Measurements from ENCODE around the gene SPEG.

The SPEG gene

DNA sequence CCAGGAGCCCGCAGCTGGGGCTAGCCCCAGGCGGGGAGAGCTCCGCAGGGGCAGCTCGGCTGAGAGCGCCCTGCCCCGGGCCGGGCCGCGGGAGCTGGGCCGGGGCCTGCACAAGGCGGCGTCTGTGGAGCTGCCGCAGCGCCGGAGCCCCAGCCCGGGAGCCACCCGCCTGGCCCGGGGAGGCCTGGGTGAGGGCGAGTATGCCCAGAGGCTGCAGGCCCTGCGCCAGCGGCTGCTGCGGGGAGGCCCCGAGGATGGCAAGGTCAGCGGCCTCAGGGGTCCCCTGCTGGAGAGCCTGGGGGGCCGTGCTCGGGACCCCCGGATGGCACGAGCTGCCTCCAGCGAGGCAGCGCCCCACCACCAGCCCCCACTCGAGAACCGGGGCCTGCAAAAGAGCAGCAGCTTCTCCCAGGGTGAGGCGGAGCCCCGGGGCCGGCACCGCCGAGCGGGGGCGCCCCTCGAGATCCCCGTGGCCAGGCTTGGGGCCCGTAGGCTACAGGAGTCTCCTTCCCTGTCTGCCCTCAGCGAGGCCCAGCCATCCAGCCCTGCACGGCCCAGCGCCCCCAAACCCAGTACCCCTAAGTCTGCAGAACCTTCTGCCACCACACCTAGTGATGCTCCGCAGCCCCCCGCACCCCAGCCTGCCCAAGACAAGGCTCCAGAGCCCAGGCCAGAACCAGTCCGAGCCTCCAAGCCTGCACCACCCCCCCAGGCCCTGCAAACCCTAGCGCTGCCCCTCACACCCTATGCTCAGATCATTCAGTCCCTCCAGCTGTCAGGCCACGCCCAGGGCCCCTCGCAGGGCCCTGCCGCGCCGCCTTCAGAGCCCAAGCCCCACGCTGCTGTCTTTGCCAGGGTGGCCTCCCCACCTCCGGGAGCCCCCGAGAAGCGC is 49.1 kb downstream of the SPEG start:
- DNase-seq = no peak

DNA sequence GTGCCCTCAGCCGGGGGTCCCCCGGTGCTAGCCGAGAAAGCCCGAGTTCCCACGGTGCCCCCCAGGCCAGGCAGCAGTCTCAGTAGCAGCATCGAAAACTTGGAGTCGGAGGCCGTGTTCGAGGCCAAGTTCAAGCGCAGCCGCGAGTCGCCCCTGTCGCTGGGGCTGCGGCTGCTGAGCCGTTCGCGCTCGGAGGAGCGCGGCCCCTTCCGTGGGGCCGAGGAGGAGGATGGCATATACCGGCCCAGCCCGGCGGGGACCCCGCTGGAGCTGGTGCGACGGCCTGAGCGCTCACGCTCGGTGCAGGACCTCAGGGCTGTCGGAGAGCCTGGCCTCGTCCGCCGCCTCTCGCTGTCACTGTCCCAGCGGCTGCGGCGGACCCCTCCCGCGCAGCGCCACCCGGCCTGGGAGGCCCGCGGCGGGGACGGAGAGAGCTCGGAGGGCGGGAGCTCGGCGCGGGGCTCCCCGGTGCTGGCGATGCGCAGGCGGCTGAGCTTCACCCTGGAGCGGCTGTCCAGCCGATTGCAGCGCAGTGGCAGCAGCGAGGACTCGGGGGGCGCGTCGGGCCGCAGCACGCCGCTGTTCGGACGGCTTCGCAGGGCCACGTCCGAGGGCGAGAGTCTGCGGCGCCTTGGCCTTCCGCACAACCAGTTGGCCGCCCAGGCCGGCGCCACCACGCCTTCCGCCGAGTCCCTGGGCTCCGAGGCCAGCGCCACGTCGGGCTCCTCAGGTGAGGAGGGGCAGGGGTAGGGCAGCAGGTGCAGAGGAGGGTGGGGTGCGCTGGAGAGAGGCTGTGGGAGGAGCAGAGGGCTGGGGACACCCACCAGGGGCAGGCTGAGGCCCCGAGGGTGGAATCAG is 49.9 kb downstream of the SPEG start:
- no peak for DNase-seq

DNA sequence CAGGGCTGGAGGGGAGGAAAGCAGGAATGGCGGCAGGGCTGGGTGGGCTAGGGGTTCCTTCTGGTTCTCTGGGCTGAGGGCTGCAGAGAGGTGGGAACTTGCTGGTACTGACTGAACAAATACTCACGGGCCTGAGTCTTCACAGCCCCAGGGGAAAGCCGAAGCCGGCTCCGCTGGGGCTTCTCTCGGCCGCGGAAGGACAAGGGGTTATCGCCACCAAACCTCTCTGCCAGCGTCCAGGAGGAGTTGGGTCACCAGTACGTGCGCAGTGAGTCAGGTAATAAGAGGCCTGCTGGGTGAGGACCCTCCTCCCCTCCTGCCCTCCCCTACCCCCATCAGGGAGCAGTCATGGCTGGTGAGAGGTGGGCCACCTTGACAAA is 50.5 kb downstream of the SPEG start:
- DNase-seq = no peak

DNA sequence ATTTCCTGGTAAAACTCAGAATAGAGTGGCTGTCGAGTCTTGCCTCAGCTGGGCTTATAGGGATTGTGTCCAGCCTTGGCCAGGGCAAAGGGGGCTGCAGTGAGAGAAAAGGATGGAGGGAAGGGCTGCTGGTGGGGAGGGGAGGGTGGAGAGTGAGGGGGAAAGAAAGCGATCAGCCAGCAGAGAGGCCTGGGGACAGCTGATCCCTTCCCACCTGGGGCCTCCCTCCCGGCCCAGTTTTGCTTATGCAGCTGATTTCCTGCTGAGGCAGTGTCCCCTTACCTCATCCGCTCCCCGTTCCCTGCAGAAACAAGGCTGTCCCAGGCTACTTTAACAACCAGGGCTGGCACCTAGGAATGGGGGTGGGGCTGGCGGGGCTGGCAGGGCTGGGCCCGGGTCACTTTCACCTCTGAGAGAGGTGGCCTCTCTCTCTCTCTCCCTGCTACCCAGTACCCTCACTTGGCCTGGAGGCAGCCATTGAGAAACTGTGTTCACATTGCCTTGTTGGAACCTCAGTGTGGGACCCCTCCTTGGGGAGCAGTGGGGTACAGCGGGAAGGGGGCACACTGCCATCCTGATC is 51.8 kb downstream of the SPEG start:
- no peak for DNase-seq

DNA sequence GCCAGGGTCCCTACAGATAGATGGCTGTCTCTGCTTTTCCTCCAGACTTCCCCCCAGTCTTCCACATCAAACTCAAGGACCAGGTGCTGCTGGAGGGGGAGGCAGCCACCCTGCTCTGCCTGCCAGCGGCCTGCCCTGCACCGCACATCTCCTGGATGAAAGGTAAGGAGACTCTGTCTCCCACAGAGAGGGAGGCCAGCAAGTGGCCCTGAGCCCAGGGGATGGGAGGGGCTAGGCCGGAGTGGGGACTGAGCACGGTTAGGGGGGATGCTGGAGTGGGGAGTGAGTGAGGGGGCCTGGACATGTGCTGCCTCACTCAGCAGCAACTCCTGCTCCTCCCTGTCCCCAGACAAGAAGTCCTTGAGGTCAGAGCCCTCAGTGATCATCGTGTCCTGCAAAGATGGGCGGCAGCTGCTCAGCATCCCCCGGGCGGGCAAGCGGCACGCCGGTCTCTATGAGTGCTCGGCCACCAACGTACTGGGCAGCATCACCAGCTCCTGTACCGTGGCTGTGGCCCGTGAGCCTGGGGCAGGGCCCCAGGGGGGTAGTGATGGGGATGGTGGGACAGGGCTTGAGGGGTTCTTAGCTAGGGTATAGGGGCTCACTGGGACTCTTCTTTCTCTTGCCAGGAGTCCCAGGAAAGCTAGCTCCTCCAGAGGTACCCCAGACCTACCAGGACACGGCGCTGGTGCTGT is 53.7 kb downstream of the SPEG start:
- no peak for DNase-seq

DNA sequence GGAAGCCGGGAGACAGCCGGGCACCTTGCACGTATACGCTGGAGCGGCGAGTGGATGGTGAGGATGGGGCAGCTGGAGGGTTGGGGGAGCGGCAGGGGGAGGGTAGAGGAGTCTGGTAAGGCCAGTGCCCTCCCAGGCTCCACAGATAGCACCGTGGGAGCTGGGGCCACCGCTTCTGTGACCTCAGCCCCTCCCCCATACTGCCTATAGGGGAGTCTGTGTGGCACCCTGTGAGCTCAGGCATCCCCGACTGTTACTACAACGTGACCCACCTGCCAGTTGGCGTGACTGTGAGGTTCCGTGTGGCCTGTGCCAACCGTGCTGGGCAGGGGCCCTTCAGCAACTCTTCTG is 54.2 kb downstream of the SPEG start:
- no peak for DNase-seq

DNA sequence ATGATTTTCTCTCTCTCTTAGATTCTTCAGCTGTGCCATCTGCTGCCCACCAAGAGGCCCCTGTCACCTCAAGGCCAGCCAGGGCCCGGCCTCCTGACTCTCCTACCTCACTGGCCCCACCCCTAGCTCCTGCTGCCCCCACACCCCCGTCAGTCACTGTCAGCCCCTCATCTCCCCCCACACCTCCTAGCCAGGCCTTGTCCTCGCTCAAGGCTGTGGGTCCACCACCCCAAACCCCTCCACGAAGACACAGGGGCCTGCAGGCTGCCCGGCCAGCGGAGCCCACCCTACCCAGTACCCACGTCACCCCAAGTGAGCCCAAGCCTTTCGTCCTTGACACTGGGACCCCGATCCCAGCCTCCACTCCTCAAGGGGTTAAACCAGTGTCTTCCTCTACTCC is 54.7 kb downstream of the SPEG start:
- DNase-seq = no peak

DNA sequence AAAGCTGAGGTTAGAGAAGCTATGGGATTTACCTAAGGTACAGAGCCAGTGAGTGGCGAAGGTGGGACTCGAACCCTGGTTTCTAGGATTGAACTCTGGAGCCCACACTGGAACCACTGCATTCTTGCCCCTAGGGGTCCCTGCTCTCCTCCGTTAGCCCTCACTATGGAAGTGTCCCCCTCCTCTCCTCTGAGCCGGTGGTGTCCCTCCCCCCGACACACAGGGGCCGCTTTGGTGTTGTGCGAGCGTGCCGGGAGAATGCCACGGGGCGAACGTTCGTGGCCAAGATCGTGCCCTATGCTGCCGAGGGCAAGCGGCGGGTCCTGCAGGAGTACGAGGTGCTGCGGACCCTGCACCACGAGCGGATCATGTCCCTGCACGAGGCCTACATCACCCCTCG is 55.5 kb downstream of the SPEG start:
- no peak for DNase-seq

DNA sequence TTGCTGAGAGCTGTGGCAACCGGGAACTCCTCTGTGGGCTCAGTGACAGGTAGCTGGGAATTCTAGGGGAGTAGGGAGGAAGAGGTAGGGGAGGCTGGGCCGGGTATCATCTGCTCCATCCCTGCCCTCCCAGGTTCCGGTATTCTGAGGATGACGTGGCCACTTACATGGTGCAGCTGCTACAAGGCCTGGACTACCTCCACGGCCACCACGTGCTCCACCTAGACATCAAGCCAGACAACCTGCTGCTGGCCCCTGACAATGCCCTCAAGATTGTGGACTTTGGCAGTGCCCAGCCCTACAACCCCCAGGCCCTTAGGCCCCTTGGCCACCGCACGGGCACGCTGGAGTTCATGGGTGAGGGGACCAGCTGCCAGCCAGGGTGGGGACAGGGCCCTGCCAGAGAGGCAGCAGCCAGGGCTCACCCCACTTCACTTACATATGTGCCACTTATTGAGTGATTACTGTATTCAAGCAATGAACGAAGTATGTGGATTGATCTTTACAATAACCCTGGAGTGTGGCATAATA is 56.0 kb downstream of the SPEG start:
- DNase-seq = no peak

DNA sequence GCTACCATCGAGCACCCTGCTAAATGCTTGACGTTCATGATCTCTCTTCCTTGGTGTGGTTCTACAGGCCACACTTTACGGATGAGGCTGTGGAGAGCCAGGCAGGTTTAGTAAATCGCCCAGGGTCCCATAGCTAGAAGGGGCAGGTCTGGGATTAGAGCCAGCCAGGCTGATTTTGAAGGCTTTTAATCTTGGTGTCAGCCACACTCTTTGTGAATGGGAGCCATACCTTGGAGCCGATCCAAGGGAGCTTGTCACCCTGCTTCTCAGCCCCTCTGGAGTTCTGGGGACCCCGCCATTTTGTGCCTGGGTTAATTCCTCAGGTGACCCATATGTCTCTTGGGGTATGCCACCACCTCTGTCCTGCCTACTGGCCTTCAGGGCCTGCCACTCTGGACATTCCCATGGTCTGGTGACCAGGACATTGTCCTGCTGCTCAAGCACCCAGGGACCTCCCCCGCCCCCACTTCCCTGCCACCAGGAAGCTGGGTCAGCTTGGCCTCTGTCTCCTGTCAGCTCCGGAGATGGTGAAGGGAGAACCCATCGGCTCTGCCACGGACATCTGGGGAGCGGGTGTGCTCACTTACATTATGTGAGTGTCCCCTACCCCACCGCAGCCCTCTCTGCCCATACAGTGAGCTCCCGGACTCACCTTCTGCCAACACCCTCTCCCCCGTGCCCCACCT is 56.8 kb downstream of the SPEG start:
- no peak for DNase-seq

DNA sequence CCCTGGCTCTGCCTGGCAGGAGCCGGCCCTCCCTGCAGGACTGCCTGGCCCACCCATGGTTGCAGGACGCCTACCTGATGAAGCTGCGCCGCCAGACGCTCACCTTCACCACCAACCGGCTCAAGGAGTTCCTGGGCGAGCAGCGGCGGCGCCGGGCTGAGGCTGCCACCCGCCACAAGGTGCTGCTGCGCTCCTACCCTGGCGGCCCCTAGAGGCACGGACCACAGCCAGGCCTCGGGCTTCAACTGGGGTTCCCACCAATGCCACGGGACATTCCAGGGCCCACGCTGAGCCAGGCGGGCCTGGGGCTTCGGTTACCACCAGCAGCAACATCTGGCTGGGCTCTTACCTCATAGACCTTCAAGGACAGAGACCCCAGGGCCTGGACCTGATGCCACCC is 57.9 kb downstream of the SPEG start:
- no peak for DNase-seq

DNA sequence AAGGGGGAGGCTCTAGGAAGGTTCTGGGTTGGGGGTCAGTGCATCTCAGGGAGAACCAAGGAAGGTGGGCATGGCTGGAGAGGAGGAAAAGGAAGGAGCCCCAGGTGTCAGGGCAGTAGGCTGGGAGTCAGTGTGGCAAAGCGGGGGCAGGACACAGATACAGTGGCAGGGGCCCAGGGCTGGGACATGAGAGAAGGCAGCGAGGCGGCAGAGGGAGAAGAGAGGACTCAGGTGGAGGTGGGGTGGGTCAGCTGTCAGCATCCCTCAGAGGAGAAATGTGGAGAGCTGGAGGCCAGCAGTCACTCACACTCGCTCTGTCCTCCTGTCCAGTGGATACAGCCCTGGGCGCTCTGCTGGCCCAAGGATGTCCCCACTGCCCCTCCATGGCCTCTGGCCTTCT is 58.4 kb downstream of the SPEG start:
- DNase-seq = no peak

DNA sequence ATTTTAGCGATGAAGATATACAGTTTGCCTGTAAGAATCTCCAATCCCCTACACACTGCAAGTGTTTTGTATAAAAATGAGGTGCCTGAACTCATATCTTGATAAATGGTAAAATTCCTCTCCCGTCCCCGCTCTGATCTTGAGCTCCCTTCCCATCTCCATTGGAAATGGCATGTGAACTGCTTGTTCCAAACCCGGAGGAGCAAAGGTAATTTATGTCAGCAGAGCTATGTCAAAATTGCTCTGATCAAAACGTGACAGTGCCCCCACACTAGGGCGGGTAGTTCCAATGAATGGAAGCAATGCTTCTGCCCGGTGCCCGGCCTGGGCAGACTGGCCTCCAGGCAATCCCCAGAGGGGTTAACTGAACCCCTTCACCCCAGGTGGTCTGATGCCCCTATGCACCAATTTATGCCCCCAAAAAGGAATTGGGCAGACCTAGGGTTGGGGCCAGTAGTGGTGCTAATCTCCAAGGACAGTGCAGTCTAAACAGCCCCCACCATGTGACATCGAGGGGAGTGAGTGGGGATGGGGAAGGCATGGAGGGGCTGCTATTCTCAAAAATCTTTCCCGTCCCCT is 60.4 kb downstream of the SPEG start:
- no peak for DNase-seq

DNA sequence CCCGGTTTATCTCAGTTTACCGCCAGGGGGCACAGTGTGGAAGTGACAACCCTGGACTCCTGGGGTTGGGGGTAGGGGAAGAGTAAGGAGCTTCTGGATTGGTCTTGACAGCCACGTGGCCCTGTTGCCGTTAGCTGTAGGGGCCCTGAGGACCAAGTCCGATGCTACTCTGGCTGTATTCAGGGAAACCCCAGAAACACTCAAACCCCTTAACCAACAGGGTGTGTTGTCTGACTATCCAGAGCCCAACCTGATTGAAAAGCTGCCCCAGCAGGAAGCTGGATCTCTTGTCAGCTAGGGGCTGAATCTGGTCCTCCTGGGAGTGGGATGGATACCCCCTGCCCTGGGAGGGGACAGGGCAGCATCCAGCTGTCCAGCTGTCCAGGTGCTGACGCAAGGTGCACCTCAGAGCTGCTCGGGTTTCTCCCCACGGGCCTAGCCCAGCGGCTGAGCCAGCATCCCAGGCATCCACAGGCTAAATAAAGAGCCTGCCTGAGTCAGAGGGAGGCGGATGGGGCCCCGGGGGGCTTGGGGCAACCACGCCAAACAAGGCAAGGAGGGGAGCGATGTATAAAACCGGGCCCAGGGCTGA is 61.0 kb downstream of the SPEG start:
- peak; percentile 38 to 59 for DNase-seq

DNA sequence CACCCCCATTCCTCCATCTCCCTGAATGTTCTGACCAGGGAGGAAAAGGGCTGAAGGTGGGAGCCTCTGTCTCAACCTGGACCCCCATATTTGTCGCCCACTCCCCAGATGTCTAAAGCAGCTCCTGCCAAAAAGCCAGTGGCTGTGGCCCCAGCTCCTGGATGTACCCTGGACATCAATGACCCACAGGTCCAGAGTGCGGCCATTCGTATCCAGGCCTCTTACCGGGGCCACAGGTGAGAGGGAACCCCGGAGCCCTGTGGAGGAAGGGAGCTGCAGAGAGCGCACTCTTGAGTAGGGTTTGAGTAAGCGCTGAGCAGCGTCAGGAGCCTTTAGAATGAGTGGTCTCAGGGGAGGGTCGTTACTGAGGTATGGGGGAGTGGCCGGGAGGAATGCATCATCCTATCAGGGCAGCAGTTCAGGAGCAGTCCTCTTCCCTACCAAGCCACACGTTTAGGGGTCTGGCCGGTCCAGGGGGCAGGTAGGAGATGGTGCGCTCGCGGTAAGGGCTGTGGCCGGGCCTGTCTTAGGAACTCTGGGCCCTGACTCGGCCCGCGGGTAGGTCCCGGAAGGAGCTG is 61.7 kb downstream of the SPEG start:
- no peak for DNase-seq

DNA sequence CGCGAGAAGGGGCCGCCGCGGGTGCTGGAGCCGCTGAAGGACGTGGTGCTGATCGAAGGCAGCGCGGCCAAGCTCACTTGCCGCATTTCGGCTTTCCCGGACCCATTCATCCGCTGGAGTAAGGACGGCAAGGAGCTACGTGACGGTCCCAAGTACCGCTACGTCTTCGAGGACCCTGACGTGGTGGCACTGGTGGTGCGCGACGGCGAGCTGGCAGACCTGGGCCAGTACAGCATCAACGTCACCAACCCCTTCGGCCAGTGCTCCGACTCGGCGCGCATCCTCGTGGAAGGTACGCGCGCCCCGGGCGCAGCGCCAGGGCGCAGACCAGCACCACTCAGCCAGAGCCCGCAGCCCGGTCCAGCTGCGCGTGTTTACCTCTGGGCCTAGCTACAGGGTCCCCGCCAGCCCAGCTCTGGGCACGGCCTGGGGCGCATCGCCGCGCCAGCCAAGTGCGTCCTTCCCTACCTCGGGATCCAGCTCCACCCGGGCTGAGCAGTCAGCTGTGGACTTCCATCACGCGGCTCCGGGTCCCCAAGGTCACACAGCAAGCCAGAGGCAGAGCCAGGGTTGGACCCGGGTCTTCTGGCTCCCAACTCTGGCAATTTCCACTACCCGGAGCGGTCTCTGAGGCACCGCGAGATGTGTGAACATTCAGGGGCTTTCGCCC is 62.3 kb downstream of the SPEG start:
- DNase-seq = no peak

DNA sequence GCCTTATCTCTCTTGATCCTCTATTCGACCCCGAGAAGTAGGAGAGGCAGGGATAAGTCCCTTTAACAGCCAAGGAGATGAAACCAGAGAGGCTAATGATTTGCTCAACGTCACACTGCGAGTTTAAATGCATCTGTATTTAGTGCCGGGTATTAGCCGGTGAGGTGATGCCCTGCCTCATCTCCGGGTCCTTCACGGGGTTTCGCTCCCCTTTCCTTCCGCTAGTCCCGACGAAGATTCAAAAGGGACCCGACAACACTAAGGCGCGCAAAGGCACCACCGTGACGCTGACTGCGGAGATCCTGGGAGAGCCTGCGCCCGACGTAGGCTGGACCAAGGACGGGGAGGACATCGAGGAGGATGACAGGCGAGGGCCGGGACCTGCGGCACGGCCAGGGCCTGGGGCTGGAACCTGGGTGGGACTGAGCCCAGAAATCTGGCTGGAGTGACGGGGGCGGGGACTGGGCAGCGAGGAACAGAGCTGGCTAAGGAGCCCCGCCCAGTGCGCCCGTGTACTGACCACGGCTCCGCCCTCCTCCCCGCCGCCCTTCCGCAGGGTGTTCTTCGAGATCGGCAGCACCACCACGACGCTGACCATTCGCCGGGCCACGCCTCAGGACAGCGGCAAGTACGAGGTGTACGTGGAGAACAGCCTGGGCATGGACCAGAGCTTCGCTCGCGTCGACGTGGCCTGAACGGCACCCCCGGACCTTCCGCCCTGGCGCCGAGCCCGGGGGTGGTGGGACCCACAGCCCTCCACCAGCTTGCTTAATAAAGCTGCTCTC is 63.0 kb downstream of the SPEG start:
- no peak for DNase-seq

DNA sequence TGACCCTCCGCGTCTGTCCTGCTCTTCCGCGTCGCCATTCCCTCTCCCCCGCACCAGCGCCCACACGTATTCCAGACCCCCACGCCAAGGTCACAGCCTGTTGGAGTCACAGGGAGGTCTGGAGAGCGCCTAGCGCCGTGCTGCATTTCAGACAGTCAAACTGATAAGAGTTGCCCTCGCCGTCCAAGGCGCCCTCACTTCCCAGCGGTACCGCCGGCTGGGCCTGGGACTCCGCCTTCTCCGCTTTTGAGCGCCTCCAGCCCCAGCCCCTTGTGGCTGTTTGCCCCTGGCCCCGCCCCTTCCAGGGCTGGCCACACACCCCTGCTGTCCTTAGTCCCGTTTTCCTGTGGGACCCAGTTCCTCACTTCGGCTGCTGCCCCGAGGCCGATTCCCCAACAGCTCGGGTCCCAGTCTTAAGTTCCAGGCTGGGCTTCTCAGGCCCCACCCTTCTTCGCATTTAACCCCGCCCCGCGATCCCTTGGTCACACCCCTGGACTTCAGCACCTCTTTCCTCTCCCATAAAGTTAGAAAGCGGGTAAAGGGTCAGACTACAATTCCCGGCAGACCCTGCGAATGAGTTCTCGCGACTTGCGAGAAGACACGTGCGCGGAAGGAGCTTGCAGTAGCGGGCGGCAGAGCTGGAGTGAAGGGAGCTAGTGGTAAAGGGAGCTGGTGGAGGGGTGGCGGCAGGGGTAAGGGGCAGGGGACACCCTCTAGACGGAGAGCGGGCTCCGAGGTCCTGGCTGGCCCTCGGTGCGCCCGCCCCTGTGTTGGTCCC is 63.8 kb downstream of the SPEG start, which contains the start of gene GMPPA:
Gene GMPPA, plus strand, starts transcription at position 612 of the 778 bp plus-strand sequence. CDS start 1,085 bp downstream, outside the sequence.
- peak; percentile 90 to 93 for DNase-seq

DNA sequence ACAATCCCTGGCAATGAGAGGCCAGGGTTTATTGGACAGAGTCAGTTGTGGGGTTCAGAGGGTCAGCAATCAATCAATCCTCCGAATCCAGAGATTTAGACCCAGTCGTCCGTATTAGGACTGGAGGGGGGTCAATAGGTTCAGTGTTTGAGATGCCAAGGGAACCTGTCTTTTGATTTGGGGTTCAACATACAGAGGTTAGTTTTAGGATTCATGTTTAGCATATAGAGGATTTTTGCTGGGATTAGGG is 64.3 kb downstream of the SPEG start:
- no peak for DNase-seq
